Motor neuron (in vitro differentiated cells): ENCODE data around the gene TDRKH. TPM values are rescaled to one million over a fixed set of nuclear protein-coding genes. Genes with fewer than 3 reads are reported as not detected.
"Not testable (repeated sequence)": the region's sequence is repeated elsewhere in the genome, so short reads cannot be mapped to it uniquely, and the experiment has no call there.

Experiments
- ATAC-seq, 8 experiments: fragments of 200-7000 bp; cut with Tn5 transposase; replicated peaks in 6 of 8; 2 replicates each; pipeline ENCODE4 v1.8.0; 2021; ENCODE audit warnings: mild to moderate bottlenecking in 8 of 8, moderate library complexity in 8 of 8
- H3K27ac ChIP-seq, 2 donors: fragments of 250-450 bp; sonication (Bioruptor Pico); 2 replicates each; pipeline ENCODE4 v1.9.0; 2021; ENCODE audit warnings: antibody characterized with exemption in 2 of 2, mild to moderate bottlenecking in 2 of 2, moderate library complexity in 1 of 2
- H3K4me1 ChIP-seq, 2 donors: fragments of 250-450 bp; sonication (Bioruptor Pico); replicated peaks in 1 of 2; 2 replicates each; pipeline ENCODE4 v1.6.1; 2021; ENCODE audit warnings: antibody characterized with exemption in 2 of 2, mild to moderate bottlenecking in 2 of 2, moderate library complexity in 1 of 2
- H3K4me3 ChIP-seq, 5 donors: fragments of 250-450 bp; sonication (Bioruptor Pico); 2 replicates each; pipeline ENCODE4 v1.9.0; 2021; ENCODE audit warnings: antibody characterized with exemption in 5 of 5, mild to moderate bottlenecking in 5 of 5, moderate library complexity in 4 of 5
- WGBS, 10 experiments: fragments of 450-650 bp; shearing (Covaris generic); methylation state at CpG; one replicate each; pipeline ENCODE4 v1.0.0; 2022; 5-methylcytosine and 5-hydroxymethylcytosine counted together
- in situ Hi-C, 9 experiments: fragments of 400-800 bp; cut with MboI; loops; one replicate each; pipeline ENCODE4 v1.15.0; 2021; ENCODE audit warnings: low sequenced_read_pairs in 9 of 9, low pct_unique_long_range_greater_than_20kb in 2 of 9; ENCODE audit not compliant: unreplicated experiment in 9 of 9
- total RNA-seq, 8 experiments: library from RNA; unstranded; fragments of 300-600 nt; gene quantifications; 2 replicates each; pipeline versions ENCODE4 v1.2.3 to v1.2.4, GENCODE V29; 2022

TDRKH gene
- total RNA-seq, 8 experiments from 2014 or later, result 1.1 to 38.3 (median 17.5) TPM

- peak overlapping the region in 1 of 2 donors; percentile 92 for H3K27ac ChIP-seq
- no peak for ATAC-seq
- 33 to 94% (median 66%) methylated on average over 3 to 10 of the region's 10 CpGs for WGBS, 10 experiments
- in situ Hi-C loops, result no loop called here
- peaks cover 9 to 11% of the 10 kb centered on the region in 2 donors for H3K4me1 ChIP-seq
- peak overlapping the region; percentile 86 to 97 (median 87) for H3K4me3 ChIP-seq
Observed at GRCh38 chr1:151763990-151764389, 26.3 kb downstream of the TDRKH start.

GRCh38 chr1:151762941-151763921 lies 27.1 kb downstream of the TDRKH start, which contains the start of gene MRPL9:
Gene MRPL9 (minus strand): TSS chr1:151763496. CDS start chr1:151763479, 17 bp downstream.
- in situ Hi-C loops, result no loop called here
- peaks cover 9 to 11% of the 10 kb centered on the region in 2 donors for H3K4me1 ChIP-seq
- peak within 1 kb of the TSS; percentile 84 to 92 for H3K27ac ChIP-seq
- ATAC-seq, result peak; percentile 98 to 100 (median 99)
- WGBS, 10 experiments, result 0 to 4% (median 1%) methylated on average over 6 to 34 of the region's 68 CpGs; no CpG with 5 or more reads in 2 of the 10 experiments
- peak within 1 kb of the TSS; percentile 86 to 97 (median 87) for H3K4me3 ChIP-seq

GRCh38 chr1:151760597-151761385 lies 29.5 kb downstream of the TDRKH start:
- Histone ChIP-seq H3K27ac (no peak overlapping the region), H3K4me3 (no peak overlapping the region), H3K4me1 (peaks cover 9 to 11% of the 10 kb centered on the region in 2 donors)
- in situ Hi-C loops, result no loop called here
- no peak for ATAC-seq
- 80 to 100% (median 96%) methylated on average over 3 to 7 of the region's 7 CpGs; no CpG with 5 or more reads in 2 of the 10 experiments for WGBS, 10 experiments

- Histone ChIP-seq H3K4me1 (peaks cover 8 to 9% of the 10 kb centered on the region in 2 donors), H3K27ac (no peak overlapping the region), H3K4me3 (no peak overlapping the region)
- ATAC-seq, result no peak
- in situ Hi-C loops, result no loop called here
Observed at GRCh38 chr1:151759241-151759640, 31.1 kb downstream of the TDRKH start.

GRCh38 chr1:151756291-151756690 lies 34.0 kb downstream of the TDRKH start:
- H3K4me1 ChIP-seq, result no peaks in the 10 kb centered on the region
- WGBS, 10 experiments, result 0 to 86% (median 67%) methylated on average over 1 of the region's 1 CpG; no CpG with 5 or more reads in 4 of the 10 experiments
- in situ Hi-C loops, result no loop called here
- no peak overlapping the region for H3K4me3 ChIP-seq
- peak in 2 of 8 experiments; percentile 42 to 57 for ATAC-seq
- no peak overlapping the region for H3K27ac ChIP-seq

- ATAC-seq, result no peak
- Histone ChIP-seq H3K27ac (no peak overlapping the region), H3K4me1 (no peaks in the 10 kb centered on the region), H3K4me3 (no peak overlapping the region)
- 20 to 100% (median 77%) methylated on average over 1 to 4 of the region's 4 CpGs; no CpG with 5 or more reads in 4 of the 10 experiments for WGBS, 10 experiments
- in situ Hi-C loops, result loop anchor here in 2 of 9 experiments (25.0 kb wide), 2 partner anchors 154 to 304 kb away; no protein-coding TSS in a partner anchor
Observed at GRCh38 chr1:151741516-151741915, 48.8 kb downstream of the TDRKH start.

GRCh38 chr1:151739590-151740355 lies 50.5 kb downstream of the TDRKH start:
- no peak for ATAC-seq
- Histone ChIP-seq H3K4me3 (no peak overlapping the region), H3K4me1 (no peaks in the 10 kb centered on the region), H3K27ac (no peak overlapping the region)
- 17 to 62% (median 46%) methylated on average over 1 to 3 of the region's 3 CpGs; no CpG with 5 or more reads in 4 of the 10 experiments for WGBS, 10 experiments
- in situ Hi-C loops, result loop anchor here in 2 of 9 experiments (25.0 kb wide), 2 partner anchors 152 to 302 kb away; no protein-coding TSS in a partner anchor

GRCh38 chr1:151737479-151737878 lies 52.8 kb downstream of the TDRKH start:
- no peak overlapping the region for H3K4me3 ChIP-seq
- in situ Hi-C loops, result loop anchor here in 2 of 9 experiments (25.0 kb wide), 2 partner anchors 150 to 300 kb away; no protein-coding TSS in a partner anchor
- no peak overlapping the region for H3K27ac ChIP-seq
- no peaks in the 10 kb centered on the region for H3K4me1 ChIP-seq
- ATAC-seq, result no peak

- no peak overlapping the region for H3K4me3 ChIP-seq
- H3K4me1 ChIP-seq, result no peaks in the 10 kb centered on the region
- in situ Hi-C loops, result loop anchor here in 2 of 9 experiments (25.0 kb wide), 2 partner anchors 150 to 300 kb away; no protein-coding TSS in a partner anchor
- ATAC-seq, result no peak
- H3K27ac ChIP-seq, result no peak overlapping the region
- 0 to 50% (median 26%) methylated on average over 1 to 2 of the region's 2 CpGs; no CpG with 5 or more reads in 4 of the 10 experiments for WGBS, 10 experiments
Observed at GRCh38 chr1:151737026-151737425, 53.3 kb downstream of the TDRKH start.

- in situ Hi-C loops, result loop anchor here in 2 of 9 experiments (25.0 kb wide), 2 partner anchors 147 to 297 kb away; no protein-coding TSS in a partner anchor
- not testable (repeated sequence) for H3K4me1 ChIP-seq, H3K4me3 ChIP-seq, H3K27ac ChIP-seq, ATAC-seq
- WGBS, 10 experiments, result 64 to 97% (median 82%) methylated on average over 1 to 9 of the region's 9 CpGs; no CpG with 5 or more reads in 1 of the 10 experiments
Observed at GRCh38 chr1:151733995-151734394, 56.3 kb downstream of the TDRKH start.

- no peak overlapping the region for H3K4me3 ChIP-seq
- peaks cover 10 to 17% of the 10 kb centered on the region in 2 donors for H3K4me1 ChIP-seq
- WGBS, 10 experiments, result 40 to 100% (median 75%) methylated on average over 1 to 3 of the region's 3 CpGs; no CpG with 5 or more reads in 1 of the 10 experiments
- ATAC-seq, result no peak
- in situ Hi-C loops, result loop anchor here in 2 of 9 experiments (25.0 kb wide), 2 partner anchors 146 to 296 kb away; no protein-coding TSS in a partner anchor
- H3K27ac ChIP-seq, result no peak overlapping the region
Observed at GRCh38 chr1:151733126-151733525, 57.2 kb downstream of the TDRKH start.

GRCh38 chr1:151729966-151730291 lies 60.4 kb downstream of the TDRKH start:
- Histone ChIP-seq H3K27ac (no peak overlapping the region), H3K4me1 (peaks cover 18 to 28% of the 10 kb centered on the region in 2 donors), H3K4me3 (no peak overlapping the region)
- WGBS, 10 experiments, result 56 to 94% (median 79%) methylated on average over 2 to 4 of the region's 4 CpGs; no CpG with 5 or more reads in 2 of the 10 experiments
- in situ Hi-C loops, result loop anchor here in 2 of 9 experiments (25.0 kb wide), 2 partner anchors 143 to 293 kb away; no protein-coding TSS in a partner anchor
- ATAC-seq, result no peak
